ENCODE measurements around the gene ZNF48. TPM values are rescaled to one million over a fixed set of nuclear protein-coding genes. Genes with fewer than 3 reads are reported as not detected.

The ZNF48 gene
- polyA plus RNA-seq, 1 donor (not counting 4 experiments of a cell fraction or from before 2014, with no cell fraction given) = 4.3 TPM

DNA sequence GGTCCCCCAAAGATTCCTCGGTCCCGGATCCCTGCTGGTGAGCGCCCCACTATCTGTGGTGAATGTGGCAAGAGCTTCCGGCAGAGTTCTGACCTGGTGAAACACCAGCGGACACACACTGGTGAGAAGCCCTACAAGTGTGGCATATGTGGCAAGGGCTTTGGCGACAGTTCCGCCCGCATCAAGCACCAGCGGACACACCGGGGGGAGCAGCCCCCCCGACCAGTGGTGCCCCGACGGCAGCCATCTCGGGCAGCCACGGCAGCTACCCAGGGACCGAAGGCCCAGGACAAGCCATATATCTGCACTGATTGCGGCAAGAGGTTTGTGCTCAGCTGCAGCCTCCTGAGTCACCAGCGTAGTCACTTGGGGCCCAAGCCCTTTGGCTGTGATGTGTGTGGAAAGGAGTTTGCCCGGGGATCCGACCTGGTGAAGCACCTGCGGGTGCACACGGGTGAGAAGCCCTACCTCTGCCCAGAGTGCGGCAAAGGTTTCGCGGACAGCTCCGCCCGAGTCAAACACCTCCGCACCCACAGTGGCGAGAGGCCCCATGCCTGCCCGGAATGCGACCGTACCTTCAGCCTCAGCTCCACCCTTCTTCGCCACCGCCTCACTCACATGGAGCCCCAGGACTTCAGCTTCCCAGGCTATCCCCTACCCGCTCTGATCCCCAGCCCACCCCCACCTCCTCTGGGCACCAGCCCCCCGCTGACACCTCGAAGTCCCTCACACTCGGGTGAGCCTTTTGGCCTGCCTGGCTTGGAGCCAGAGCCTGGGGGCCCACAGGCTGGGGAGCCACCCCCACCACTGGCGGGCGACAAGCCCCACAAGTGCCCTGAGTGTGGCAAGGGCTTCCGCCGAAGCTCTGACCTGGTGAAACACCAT is 2.8 kb downstream of the ZNF48 start:
- no peak overlapping the region for H3K4me2 ChIP-seq (ENCODE audit: control insufficient read depth, extremely low read depth, insufficient read depth, low read depth, low read length)
- no peak overlapping the region for H3K9ac ChIP-seq (ENCODE audit: control insufficient read depth, extremely low read depth, insufficient read depth, low read length)
- H2AFZ ChIP-seq (ENCODE audit: control insufficient read depth, low read length) = no peak overlapping the region
- TF ChIP-seq CTCF (optimal IDR thresholded peaks at IDR 0.05 in 1 of 3, IDR thresholded peaks at IDR 0.05 in 1 of 3, conservative IDR thresholded peaks at IDR 0.05 in 1 of 3; ENCODE audit: extremely low read depth in 1 of 3, insufficient read depth in 2 of 3, low read length in 3 of 3) (no peak), EZH2 (IDR thresholded peaks at IDR 0.05; ENCODE audit: low read length) (no peak)
- dilution Hi-C loops (cut with MboI; ENCODE audit: extremely low pct_ligation_motif_present, low sequenced_read_pairs) = no loop called here
- FAIRE-seq (no peak), DNase-seq (ENCODE audit: low read depth, low spot score) (no peak)
- no peaks in the 10 kb centered on the region for H3K9me1 ChIP-seq (ENCODE audit: control insufficient read depth, extremely low read depth, insufficient read depth, low read length)
- H3K27ac ChIP-seq (ENCODE audit: control insufficient read depth, insufficient read depth, low read length) = no peak overlapping the region
- H4K20me1 ChIP-seq (ENCODE audit: control insufficient read depth, extremely low read depth, insufficient read depth, low read length) = no peaks in the 10 kb centered on the region
- H3K36me3 ChIP-seq (ENCODE audit: control insufficient read depth in 2 of 2, extremely low read depth in 1 of 2, insufficient read depth in 2 of 2, low read length in 2 of 2) = peaks cover 0 to 3% of the 10 kb centered on the region in 2 experiments
- H3K4me1 ChIP-seq (ENCODE audit: control insufficient read depth, extremely low read depth, insufficient read depth, low read length) = peaks cover 12% of the 10 kb centered on the region
- H3K27me3 ChIP-seq (ENCODE audit: control insufficient read depth, extremely low read depth, insufficient read depth, low read length) = no peaks in the 10 kb centered on the region
- H3K9me3 ChIP-seq (ENCODE audit: control insufficient read depth, low read depth, low read length) = no peaks in the 10 kb centered on the region
- peaks cover 4% of the 10 kb centered on the region for H3K79me2 ChIP-seq (ENCODE audit: control insufficient read depth, insufficient read depth, low read length)
- no peak overlapping the region for H3K4me3 ChIP-seq (ENCODE audit: control insufficient read depth in 2 of 3, extremely low read depth in 1 of 3, insufficient read depth in 2 of 3, low read depth in 1 of 3, low read length in 3 of 3)

DNA sequence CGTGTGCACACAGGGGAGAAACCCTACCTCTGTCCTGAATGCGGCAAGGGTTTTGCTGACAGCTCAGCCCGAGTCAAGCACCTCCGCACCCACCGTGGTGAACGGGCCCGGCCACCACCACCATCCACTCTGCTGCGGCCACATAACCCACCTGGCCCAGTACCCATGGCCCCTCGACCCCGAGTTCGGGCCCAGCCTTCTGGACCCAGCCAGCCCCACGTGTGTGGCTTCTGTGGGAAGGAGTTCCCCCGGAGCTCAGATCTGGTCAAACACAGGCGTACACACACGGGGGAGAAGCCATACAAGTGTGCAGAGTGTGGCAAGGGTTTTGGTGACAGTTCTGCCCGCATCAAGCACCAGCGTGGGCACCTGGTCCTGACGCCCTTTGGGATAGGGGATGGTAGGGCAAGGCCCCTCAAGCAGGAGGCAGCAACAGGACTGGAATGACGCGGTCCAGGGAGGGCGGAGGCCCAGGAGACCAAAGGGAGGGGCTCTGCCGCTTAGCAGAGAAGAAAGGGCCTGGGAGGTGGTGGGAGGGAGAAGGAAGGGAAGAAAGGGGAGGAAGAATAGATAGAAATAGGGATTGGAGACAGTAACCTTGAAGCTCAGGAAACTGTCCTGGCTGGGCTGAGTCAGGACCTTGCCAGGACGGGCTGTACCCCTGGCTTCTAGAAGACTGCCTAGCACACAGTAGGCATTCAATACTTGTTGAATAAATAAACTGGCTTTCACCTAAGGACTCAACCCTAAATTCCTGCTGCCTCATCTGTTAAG is 3.6 kb downstream of the ZNF48 start:
- H3K9me1 ChIP-seq (ENCODE audit: control insufficient read depth, extremely low read depth, insufficient read depth, low read length) = no peaks in the 10 kb centered on the region
- H3K27me3 ChIP-seq (ENCODE audit: control insufficient read depth, extremely low read depth, insufficient read depth, low read length) = no peaks in the 10 kb centered on the region
- no peak overlapping the region for H3K27ac ChIP-seq (ENCODE audit: control insufficient read depth, insufficient read depth, low read length)
- H2AFZ ChIP-seq (ENCODE audit: control insufficient read depth, low read length) = no peak overlapping the region
- dilution Hi-C loops (cut with MboI; ENCODE audit: extremely low pct_ligation_motif_present, low sequenced_read_pairs) = no loop called here
- FAIRE-seq (no peak), DNase-seq (ENCODE audit: low read depth, low spot score) (no peak)
- H4K20me1 ChIP-seq (ENCODE audit: control insufficient read depth, extremely low read depth, insufficient read depth, low read length) = no peaks in the 10 kb centered on the region
- H3K4me1 ChIP-seq (ENCODE audit: control insufficient read depth, extremely low read depth, insufficient read depth, low read length) = peaks cover 12% of the 10 kb centered on the region
- no peak overlapping the region for H3K9ac ChIP-seq (ENCODE audit: control insufficient read depth, extremely low read depth, insufficient read depth, low read length)
- TF ChIP-seq EZH2 (IDR thresholded peaks at IDR 0.05; ENCODE audit: low read length) = no peak
- TF ChIP-seq CTCF (optimal IDR thresholded peaks at IDR 0.05 in 1 of 3, IDR thresholded peaks at IDR 0.05 in 1 of 3, conservative IDR thresholded peaks at IDR 0.05 in 1 of 3; ENCODE audit: extremely low read depth in 1 of 3, insufficient read depth in 2 of 3, low read length in 3 of 3) = no peak
- peaks cover 0 to 3% of the 10 kb centered on the region in 2 experiments for H3K36me3 ChIP-seq (ENCODE audit: control insufficient read depth in 2 of 2, extremely low read depth in 1 of 2, insufficient read depth in 2 of 2, low read length in 2 of 2)
- H3K4me2 ChIP-seq (ENCODE audit: control insufficient read depth, extremely low read depth, insufficient read depth, low read depth, low read length) = no peak overlapping the region
- H3K4me3 ChIP-seq (ENCODE audit: control insufficient read depth in 2 of 3, extremely low read depth in 1 of 3, insufficient read depth in 2 of 3, low read depth in 1 of 3, low read length in 3 of 3) = no peak overlapping the region
- peaks cover 4% of the 10 kb centered on the region for H3K79me2 ChIP-seq (ENCODE audit: control insufficient read depth, insufficient read depth, low read length)
- H3K9me3 ChIP-seq (ENCODE audit: control insufficient read depth, low read depth, low read length) = no peaks in the 10 kb centered on the region
